ENCODE results near the gene KCNB1.

The KCNB1 gene

GRCh38 chr20:49395659-49396058 is 86.8 kb downstream of the KCNB1 start:
- DNase-seq (ENCODE audit: insufficient read length, low spot score) (no peak), FAIRE-seq (no peak)

GRCh38 chr20:49395183-49395582 is 87.3 kb downstream of the KCNB1 start:
- DNase-seq (ENCODE audit: insufficient read length, low spot score) (no peak), FAIRE-seq (no peak)
- TF ChIP-seq POLR2A (IDR thresholded peaks at IDR 0.05; ENCODE audit: low read depth, low read length): no peak

More at GRCh38 chr20:49395659-49396058, 86.8 kb downstream of the KCNB1 start:
- TF ChIP-seq POLR2A (IDR thresholded peaks at IDR 0.05; ENCODE audit: low read depth, low read length): no peak

- DNase-seq (ENCODE audit: insufficient read length, low spot score): no peak
- FAIRE-seq: no peak
- no peak for TF ChIP-seq POLR2A (IDR thresholded peaks at IDR 0.05; ENCODE audit: low read depth, low read length)
These were observed 87.7 kb downstream of the KCNB1 start for GRCh38 chr20:49394757-49395156.

- no peak for DNase-seq (ENCODE audit: insufficient read length, low spot score)
- no peak for FAIRE-seq
- no peak for TF ChIP-seq POLR2A (IDR thresholded peaks at IDR 0.05; ENCODE audit: low read depth, low read length)
These were observed 88.2 kb downstream of the KCNB1 start for GRCh38 chr20:49394264-49394663.

- TF ChIP-seq POLR2A (IDR thresholded peaks at IDR 0.05; ENCODE audit: low read depth, low read length): no peak
- FAIRE-seq: no peak
These were observed 88.7 kb downstream of the KCNB1 start for GRCh38 chr20:49393803-49394202.

GRCh38 chr20:49392745-49393144 is 89.7 kb downstream of the KCNB1 start:
- FAIRE-seq (no peak), DNase-seq (ENCODE audit: insufficient read length, low spot score) (no peak)
- TF ChIP-seq POLR2A (IDR thresholded peaks at IDR 0.05; ENCODE audit: low read depth, low read length): no peak

More at GRCh38 chr20:49393803-49394202, 88.7 kb downstream of the KCNB1 start:
- DNase-seq (ENCODE audit: insufficient read length, low spot score): no peak

GRCh38 chr20:49391404-49392245 is 90.8 kb downstream of the KCNB1 start:
- FAIRE-seq: no peak
- no peak for DNase-seq (ENCODE audit: insufficient read length, low spot score)
- TF ChIP-seq POLR2A (IDR thresholded peaks at IDR 0.05; ENCODE audit: low read depth, low read length): no peak

- no peak for FAIRE-seq
- no peak for DNase-seq (ENCODE audit: insufficient read length, low spot score)
- TF ChIP-seq POLR2A (IDR thresholded peaks at IDR 0.05; ENCODE audit: low read depth, low read length): no peak
These were observed 92.6 kb downstream of the KCNB1 start for GRCh38 chr20:49389854-49390253.

- TF ChIP-seq POLR2A (IDR thresholded peaks at IDR 0.05; ENCODE audit: low read depth, low read length): no peak
- DNase-seq (ENCODE audit: insufficient read length, low spot score) (no peak), FAIRE-seq (no peak)
These were observed 93.7 kb downstream of the KCNB1 start for GRCh38 chr20:49388744-49389143.

- FAIRE-seq (no peak), DNase-seq (ENCODE audit: insufficient read length, low spot score) (no peak)
- TF ChIP-seq POLR2A (IDR thresholded peaks at IDR 0.05; ENCODE audit: low read depth, low read length): no peak
These were observed 94.9 kb downstream of the KCNB1 start for GRCh38 chr20:49387581-49387939.

- FAIRE-seq: no peak
- DNase-seq (ENCODE audit: insufficient read length, low spot score): no peak
- TF ChIP-seq POLR2A (IDR thresholded peaks at IDR 0.05; ENCODE audit: low read depth, low read length): no peak
These were observed 95.5 kb downstream of the KCNB1 start for GRCh38 chr20:49386848-49387580.

GRCh38 chr20:49385465-49385864 is 97.0 kb downstream of the KCNB1 start:
- TF ChIP-seq POLR2A (IDR thresholded peaks at IDR 0.05; ENCODE audit: low read depth, low read length): no peak
- DNase-seq (ENCODE audit: insufficient read length, low spot score): peak; percentile 19
- no peak for FAIRE-seq

- TF ChIP-seq POLR2A (IDR thresholded peaks at IDR 0.05; ENCODE audit: low read depth, low read length): no peak
- DNase-seq (ENCODE audit: insufficient read length, low spot score): peak; percentile 37
- no peak for FAIRE-seq
These were observed 97.7 kb downstream of the KCNB1 start for GRCh38 chr20:49384437-49385434.

Measured in H54 (cell line).